Stimulated activated CD8-positive, alpha-beta memory T cell treated with anti-CD3 and anti-CD28 coated beads, Interleukin-12 subunit alpha, Interleukin-12 subunit beta, amount 100 ng/mL, for 4 hours (primary cell): ENCODE data around the gene PAX9.
"Not testable (repeated sequence)": the region's sequence is repeated elsewhere in the genome, so short reads cannot be mapped to it uniquely, and the experiment has no call there.

Source experiments
- DNase-seq: peaks from one replicate; pipeline ENCODE4 v3.0.0-alpha.2; 2020; ENCODE audit warnings: low read depth

PAX9 gene

DNA sequence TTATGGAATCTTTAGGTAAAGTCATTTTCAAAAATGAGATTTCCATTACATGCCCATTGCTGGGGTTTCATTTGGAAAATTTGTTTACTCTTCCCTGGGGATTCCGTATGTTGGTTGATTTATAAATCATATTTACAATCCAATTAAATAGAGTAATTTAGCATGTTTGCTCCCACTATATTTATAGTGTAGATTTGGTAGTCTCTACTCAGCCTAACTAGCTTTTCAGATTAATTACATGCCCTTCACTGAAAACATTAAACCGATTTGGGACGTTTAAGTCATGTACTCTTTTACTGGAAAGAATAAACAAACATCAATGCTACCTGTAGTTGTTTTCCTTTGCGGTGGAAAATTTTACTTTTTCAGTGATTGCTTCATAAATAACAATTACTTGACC is 10.4 kb downstream of the PAX9 start:
- no peak for DNase-seq

DNA sequence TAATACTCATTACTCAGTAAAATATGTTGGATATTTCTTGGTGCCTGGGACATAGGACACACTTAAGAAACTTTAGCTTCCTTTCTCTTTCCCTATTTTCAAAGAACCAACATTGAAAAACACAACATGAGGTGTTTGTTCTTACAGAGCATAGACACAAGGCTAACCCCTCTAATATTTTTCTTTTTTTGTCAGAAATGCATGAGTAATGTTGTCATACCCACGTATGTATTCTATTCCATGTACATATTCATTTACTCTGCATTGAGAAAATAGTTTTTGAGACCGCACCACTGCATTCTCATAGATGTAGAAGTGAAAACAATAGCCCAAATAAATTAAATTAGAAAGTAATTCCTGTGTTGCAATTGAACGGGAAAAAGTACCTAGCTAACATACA is 13.0 kb downstream of the PAX9 start:
- DNase-seq = no peak

DNA sequence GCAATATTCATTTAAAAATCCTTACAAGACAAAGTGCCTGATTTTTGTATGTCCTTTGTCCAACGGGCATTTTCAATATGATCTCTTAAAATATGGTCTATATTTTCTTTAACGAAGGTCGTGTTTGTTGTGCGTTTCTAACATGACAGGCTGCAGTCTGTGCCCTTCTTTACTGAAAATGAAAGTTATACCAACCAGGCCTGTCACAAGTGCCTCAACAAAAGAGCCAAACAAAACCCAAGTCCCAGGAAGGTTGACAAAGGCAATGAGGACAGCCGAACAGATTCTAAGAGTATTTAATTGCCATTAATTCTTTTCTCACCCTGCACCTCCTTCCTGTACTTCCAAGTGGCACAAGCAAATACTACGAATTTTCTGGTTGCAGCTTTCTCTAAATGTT is 13.9 kb downstream of the PAX9 start:
- DNase-seq = no peak

DNA sequence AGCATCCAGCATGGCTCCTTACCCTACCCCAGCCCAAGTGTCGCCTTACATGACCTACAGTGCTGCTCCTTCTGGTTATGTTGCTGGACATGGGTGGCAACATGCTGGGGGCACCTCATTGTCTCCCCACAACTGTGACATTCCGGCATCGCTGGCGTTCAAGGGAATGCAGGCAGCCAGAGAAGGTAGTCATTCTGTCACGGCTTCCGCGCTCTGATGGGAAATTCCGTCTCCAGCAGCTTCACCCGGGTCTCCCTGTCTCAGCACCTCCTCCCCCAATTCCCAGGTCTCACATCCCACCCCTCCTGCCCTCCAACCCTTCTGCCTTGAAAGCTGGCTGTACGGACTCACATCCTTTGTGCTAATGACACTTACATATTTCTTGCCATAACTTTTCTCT is 14.6 kb downstream of the PAX9 start:
- no peak for DNase-seq

DNA sequence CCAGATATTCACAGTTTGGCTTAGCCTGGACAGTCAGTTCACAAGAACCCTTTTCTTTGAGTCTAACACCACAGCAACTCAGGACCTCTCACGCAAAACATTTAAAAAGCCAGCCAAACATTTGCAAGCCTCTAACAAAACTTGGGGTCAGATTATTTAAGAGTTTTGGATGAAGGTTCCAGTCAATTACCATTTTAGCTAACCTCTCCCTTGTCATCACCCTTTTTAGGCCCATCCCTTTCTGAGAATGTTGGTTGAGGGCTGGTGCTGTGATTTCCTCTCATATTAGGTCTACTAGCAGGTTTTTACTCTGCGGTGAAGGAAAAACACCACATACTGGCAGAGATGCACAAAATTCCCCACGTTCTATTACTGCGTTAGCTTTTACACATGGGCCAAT is 20.7 kb downstream of the PAX9 start:
- DNase-seq = no peak

DNA sequence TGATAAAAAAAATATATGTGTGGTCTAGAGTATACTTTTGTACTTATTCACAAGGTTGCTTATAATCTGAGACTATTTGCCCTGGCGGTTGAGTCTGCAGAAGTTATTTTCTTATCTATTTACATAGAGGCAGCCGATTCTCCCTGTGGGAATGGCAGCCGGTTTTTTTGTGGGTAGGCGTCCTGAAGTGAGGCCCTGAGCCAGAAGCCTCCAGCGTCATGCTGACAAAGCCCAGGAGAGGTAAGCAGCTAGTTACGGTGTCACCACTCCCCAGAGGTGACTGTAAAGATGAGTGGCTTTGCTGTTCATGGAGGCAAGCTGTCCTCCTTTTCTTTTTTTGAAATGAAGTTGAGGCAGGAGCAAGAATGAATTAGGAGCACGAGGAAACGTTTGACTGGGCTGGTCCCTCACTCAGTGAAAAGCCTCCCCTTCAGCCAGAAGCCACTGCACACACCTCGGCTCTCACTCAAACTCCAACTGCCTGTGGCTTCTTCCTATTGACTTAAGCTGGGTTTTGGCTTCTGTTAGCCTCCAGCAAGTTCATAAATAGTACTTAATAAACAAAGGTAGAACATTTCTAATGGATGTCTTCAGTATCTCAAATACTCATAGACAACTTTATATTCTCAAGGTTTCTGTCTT is 21.5 kb downstream of the PAX9 start:
- no peak for DNase-seq

DNA sequence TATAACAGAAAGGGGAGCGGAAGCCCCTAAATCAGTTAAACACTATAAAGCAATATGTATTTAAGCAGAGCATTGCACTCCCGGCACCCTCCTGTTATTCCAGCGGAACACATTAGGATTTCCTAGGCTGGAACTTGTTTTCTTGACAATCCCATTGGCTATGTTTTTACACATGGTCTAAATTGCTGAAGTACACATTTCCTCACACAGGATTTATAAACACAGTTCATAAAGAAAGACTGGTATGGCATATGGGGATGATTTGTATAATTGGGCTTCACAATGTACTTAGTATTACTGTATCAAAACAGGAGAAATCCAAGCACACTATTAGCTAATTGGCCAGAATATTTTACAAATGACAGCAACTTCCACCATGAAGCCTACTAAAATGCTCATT is 23.3 kb downstream of the PAX9 start:
- no peak for DNase-seq

DNA sequence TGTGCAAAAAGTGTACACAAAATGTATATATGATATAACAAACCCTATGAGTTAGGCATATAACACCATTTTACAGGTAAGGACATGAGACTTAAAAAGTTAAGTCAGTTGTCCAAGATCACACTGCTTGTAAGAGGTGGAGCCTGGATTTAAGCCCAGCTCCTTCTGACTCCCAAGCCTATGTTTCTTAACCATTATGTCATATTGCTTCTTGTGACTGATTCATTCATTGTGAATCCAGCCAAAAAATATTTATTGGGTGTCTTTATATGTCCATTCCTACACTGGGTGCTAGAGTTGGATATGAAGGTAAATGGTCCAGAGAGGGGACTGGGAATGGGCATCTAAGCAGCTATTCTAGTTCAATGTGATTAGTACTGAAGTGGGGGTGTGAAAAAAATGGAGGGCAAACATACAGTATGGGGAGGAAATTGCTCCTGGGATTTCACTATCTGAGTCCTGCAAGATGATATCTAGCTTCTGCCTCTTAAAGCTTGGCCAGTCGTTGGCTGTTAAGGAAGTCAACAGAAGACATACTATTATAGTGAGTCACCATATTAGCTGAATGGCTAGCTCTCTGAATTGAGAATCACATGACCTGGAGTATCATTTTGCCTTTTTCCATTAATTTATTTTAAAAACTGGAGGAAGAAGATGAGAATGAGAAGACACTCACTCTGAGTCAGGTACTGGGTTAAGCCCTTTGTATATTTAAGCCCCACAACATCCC is 28.8 kb downstream of the PAX9 start:
- no peak for DNase-seq

DNA sequence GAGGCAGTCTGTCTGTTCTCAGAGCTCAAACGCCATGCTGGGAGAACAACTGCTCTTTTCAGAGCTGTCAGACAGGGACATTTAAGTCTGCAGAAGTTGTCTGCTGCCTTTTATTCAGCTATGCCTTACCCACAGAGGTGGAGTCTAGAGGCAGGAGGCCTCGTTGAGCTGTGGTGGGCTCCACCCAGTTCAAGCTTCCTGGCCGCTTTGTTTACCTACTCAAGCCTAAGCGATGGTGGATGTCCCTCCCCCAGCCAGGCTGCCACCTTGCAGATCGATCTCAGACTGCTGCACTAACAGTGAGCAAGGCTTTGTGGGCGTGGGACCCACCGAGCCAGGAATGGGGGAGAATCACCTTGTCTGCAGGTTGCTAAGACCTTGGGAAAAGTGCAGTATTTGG is 37.8 kb downstream of the PAX9 start:
- DNase-seq = not testable (repeated sequence)

DNA sequence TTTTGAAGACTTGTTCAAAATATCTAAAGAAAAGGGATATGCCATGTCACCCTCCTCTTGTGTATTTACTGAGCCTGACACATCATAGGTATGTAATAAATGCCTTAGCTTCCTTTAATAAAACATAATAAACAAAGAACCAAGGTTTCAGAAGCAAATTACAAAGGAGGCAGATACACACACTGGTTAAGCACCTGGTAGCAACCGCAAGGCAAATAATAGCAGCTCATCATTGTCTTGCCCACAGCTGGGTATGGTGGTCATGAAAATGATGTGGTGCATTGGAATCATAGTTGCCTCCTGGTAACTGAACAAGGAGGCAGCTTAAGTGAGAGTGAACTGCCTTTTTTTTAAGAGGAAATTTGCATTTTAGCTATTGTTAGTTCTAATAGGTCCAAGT is 39.0 kb downstream of the PAX9 start:
- no peak for DNase-seq

DNA sequence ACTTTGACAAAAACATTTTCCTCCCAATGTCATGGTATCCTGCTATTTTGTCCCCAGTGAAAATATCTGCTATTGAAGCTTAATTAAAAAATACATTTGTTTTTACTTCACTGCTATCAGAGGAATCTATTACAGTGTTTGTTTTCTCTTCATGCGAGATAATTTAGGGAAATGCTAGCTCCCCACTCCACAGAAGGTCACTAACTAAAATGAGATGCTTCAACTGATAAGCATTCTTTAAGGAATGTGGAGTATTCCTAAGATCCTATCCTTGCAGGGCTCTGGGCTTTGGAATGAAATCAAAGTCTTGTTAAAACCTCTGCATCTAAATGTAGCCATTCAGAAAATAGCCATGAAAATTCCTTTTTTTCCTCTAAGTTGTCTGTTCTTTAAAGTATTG is 39.5 kb downstream of the PAX9 start:
- no peak for DNase-seq

DNA sequence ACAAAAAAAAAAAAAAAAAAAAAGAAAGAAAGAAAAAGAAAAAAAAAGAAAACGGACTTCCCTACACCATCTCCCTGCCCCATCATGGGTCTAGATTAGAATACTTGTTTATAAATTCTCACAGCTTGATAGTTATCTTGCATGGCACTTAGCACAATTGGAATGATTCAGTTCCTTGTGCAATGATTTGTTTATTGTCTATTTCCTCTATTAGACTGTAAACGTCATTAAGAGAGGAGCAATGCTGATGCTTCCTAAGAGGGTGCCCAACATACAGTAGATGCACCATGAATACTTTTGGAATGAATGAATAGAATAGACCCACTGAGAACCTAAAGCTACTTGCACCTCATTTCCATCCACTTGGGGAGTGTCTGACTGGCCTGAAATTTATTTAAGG is 40.8 kb downstream of the PAX9 start:
- no peak for DNase-seq

DNA sequence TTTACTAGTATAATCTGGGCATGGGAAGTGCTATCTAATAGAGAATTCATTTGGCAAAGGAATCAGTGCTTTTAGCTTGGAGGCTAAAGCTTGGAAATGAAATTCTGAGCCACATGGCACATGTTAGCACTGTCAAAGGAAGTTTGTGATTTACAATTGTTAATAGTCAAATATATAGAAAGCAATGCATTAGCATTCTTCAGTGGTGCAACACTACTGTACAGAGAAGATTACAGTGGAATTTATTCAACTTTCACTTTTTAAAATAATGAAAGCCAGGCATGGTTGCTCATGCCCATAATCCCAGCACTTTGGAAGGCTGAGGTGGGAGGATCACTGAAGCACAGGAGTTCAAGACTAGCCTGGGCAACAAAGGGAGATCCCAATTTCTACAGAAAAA is 45.9 kb downstream of the PAX9 start:
- DNase-seq = no peak

DNA sequence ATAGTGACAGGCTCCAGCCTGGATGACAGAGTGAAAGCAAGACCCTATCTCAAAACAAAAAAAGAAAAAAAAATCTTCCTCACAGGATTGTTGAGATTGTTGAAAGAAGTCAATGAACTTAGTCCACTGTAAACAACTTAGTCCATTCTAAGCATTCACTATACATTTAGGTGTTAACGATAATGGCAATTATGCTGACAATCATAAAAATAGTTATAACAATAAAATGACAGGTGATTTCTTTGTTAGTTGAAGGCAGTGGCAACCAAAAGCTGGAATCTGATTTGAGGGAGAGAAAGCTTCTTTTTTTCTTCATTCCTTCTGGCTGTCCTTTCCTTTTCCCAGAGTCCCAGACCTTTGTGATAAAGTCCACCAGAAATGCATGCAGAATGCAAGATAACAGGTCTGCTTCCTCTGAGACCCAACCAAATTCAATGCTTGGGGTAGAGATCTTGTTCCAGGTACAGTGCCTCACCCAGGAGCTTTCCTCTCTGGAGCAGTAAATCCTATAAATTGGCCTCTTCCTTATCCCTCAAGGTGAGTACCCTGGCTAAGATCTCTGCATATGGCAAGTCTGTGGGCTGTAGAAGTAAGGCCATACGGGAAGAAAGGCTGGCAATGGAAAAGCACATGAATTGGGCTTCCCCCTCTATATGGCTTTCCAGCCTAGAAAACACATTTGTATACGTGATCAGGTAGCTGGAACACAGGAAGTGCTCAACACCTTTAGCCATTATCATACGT is 52.5 kb downstream of the PAX9 start:
- no peak for DNase-seq

DNA sequence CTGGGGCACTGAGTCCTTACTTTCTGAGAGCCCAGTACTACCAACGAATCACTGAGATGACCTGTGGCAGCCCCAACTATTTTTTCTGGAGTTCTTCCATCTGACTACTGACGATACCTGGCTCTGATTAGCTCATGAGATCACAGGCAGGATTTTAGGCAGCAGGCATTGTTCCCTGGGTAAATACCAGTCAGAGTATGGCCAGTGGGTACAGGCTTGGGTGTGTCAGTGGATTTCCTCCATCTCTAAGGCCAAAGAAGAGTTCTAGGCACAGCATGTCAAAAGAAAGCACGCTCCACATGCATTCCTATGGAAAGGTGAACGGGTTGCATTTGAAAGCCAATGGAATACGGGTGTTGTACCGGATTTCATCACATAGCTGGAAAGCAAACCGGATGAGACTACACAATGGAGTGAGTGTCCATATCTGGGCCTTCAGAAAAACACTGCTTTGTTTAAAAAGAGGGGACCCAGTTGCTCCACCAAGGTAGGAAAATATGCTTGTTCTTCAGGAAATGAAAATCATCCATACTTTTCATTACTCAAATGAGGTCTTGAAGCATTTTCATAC is 55.0 kb downstream of the PAX9 start:
- no peak for DNase-seq

DNA sequence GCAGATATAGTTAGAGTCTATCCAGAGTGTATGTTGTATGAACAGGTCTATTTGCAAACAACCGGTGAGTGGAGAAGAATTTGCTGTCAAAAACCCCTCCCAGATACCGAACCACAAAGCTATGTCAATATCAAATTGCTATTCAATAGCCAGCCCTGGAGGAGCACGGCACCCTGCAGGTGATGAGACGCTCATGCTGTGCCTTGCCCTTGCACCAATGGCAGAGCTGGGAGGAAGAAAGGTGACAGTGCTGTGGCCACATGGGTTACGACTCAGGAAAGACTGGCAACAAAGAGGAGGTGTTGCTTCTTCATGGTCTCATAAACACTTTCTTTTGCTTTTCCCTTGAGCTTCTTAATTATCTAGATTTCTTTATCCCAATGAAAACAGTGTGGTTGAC is 55.7 kb downstream of the PAX9 start:
- no peak for DNase-seq

DNA sequence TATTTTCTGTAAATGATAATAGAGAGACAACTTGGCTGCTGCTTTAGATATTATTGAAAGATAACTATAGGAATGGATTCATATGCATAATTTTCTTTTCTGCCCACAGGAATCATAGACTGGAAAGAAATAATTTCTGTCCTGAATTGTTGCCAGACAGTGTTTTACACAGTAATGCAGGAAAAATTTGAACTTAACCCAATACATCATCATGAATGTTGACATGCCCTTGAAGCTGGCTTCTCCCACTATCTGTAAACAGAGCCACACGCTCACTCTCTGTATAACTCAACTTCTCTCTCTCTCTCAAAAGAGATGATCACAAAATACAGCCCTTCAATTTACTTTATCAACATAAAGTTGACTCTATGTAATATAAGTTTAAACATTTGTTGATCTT is 56.6 kb downstream of the PAX9 start:
- no peak for DNase-seq

DNA sequence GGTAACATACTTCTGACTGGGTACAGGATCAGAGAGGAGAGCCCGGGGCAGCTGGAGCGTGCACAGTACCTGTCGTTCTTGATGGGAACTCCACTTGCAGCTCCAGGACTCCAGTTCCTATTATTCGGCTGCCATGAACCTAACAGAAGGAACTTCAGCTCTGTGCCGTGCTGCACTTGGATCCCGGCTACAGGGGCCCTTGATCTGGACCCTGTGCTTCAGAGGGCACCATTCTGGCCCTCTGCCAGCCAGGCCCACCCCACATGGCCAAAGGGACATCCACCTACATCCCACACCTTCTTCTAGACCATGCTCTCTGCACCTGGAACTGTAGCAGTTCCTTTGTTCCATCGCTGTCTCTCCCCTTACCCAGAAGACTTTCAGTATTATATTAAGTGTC is 58.2 kb downstream of the PAX9 start:
- DNase-seq = no peak

DNA sequence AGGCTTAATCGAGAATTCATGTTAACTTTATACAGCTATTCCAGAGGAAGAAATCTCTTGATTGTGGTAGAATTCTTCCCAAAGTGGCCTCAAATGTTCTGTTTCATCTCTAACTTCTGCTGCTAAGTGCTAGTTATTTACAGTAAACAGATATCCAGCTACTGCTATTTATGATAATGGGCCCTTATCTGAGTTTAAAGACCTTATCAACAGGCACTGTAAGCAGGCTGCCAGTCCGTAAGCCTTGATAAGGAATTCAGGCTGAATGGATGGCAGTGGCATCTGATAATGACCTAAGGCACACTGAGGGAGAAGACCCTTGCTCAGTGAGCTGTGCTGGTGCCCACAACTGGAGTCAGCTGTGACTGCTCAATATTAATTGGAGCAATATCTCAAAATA is 59.0 kb downstream of the PAX9 start:
- DNase-seq = no peak

DNA sequence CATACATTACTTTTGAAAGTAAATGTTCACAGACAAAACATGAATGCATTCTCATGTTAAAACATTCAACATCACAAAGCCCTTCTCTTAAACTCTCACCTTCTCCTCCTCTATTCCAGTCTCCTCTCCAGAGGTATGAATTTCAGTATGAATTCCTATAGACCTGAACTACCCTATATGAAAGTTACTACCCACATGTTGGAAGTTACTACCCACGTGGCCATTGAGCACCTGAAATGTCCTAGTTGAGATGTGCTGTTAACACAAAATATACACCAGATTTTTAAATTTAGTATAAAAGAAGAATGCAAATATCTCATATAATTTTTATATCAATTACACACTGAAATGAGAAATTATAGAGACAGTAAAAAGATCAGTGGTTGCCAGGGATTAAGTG is 60.2 kb downstream of the PAX9 start:
- no peak for DNase-seq

DNA sequence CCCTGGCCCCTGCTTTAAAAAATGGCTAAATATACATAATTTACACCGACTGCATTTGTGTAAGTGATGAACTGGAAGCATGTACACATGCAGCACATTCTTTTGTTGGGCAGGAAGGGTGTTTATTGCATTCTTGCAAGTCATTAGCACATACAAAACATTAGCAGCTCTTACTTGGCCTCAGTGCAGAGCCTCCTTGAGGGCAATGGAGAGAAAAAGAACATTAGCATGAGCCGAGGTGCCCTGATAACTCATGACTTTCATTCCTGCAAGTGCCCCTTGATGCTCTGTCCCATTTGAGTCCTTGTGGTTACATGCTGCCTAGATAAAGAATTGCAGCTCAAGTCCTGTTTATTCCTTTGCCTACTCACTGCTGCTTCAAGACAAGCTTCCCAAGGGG is 61.9 kb downstream of the PAX9 start:
- no peak for DNase-seq

DNA sequence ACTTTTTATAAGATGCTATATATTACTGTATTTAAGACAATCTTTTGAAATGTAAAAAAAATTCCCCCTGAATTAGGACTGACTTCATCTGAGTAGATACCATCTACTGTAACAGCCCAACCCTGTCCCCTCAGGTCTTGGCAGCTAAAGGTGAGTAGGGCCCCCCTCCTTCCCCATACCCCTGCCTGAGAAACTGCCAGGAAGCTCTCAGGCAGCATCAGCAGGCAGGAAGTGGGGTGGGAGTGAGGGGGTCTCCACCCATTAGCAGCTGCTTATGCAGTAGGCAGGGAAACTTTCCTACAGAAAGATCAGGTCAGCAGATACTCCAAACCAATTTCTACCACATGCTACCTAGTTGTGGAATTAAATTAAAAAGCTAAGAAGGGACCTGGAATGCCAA is 62.5 kb downstream of the PAX9 start:
- no peak for DNase-seq

DNA sequence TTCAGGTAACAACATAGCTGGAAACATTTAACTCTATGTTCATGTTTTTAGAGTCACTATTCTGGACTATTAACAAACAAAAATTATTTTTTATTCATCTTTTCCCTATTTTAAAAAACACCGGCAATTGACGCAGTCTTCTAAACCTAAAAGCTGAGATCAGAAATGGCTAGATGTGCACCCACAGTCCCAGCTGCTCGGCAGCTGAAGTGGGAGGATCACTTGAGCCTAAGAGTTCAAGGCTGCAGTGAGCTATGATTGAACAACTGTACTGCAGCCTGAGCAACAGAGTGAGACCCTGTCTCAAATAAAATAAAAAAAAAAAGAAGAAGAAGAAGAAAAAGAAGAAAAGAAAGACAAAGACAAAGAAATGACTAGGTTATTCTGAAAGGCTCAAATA is 64.5 kb downstream of the PAX9 start:
- no peak for DNase-seq
